Spinal cord (tissue), 10 donors: ENCODE data around the gene SYNE1. TPM values are rescaled to one million over a fixed set of nuclear protein-coding genes. Genes with fewer than 3 reads are reported as not detected.
"Not testable (repeated sequence)": the region's sequence is repeated elsewhere in the genome, so short reads cannot be mapped to it uniquely, and the experiment has no call there.

Experiments
- DNase-seq, 6 donors: peaks; one replicate each; pipeline versions ENCODE4 v3.0.0 to v3.0.0-alpha.2; 2013 to 2015; ENCODE audit warnings: low spot score in 6 of 6, low read depth in 4 of 6
- H3K27ac ChIP-seq: one replicate; pipeline ENCODE4 v1.5.1; 2013; ENCODE audit warnings: low read depth, low read length, control low read depth
- H3K27me3 ChIP-seq: one replicate; pipeline ENCODE4 v1.6.1; 2013; ENCODE audit warnings: low read length; ENCODE audit not compliant: control insufficient read depth, insufficient read depth
- H3K36me3 ChIP-seq: one replicate; pipeline ENCODE4 v1.6.1; 2013; ENCODE audit warnings: low read length; ENCODE audit not compliant: control insufficient read depth, insufficient read depth
- H3K4me1 ChIP-seq: one replicate; pipeline ENCODE4 v1.6.1; 2013; ENCODE audit warnings: low read length; ENCODE audit not compliant: control insufficient read depth, insufficient read depth
- H3K4me3 ChIP-seq: one replicate; pipeline ENCODE4 v1.5.1; 2013; ENCODE audit warnings: low read depth, low read length, control low read depth
- H3K9me3 ChIP-seq: one replicate; pipeline ENCODE4 v1.6.1; 2013; ENCODE audit warnings: low read length; ENCODE audit not compliant: control insufficient read depth, insufficient read depth
- WGBS: methylation state at CpG from one replicate; pipeline ENCODE4 v1.1.5; 2013; ENCODE audit warnings: missing lambda C conversion rate; ENCODE audit not compliant: insufficient coverage; 5-methylcytosine and 5-hydroxymethylcytosine counted together
- polyA plus RNA-seq, 2 donors: library from polyadenylated mRNA; unstranded; fragments of 120-200 nt; gene quantifications; one replicate each; pipeline ENCODE4 v1.2.1, GENCODE V29; 2013; ENCODE audit not compliant: insufficient read length in 2 of 2
- total RNA-seq, 2 donors: library from RNA; depleted of rRNA in 1 of 2; stranded (reverse); fragments of 120-200 nt in 1 of 2; fragments of >200 nt in 1 of 2; gene quantifications; one replicate each; pipeline versions ENCODE4 v1.2.3 to v1.2.4, GENCODE V29; 2013 to 2014
- donor health status: healthy.

SYNE1 gene
- total and polyA plus RNA-seq, 4 donors = 71.5 to 201 (median 105) TPM

- Histone ChIP-seq H3K36me3 (no peaks in the 10 kb centered on the region), H3K27ac (no peak overlapping the region), H3K9me3 (no peaks in the 10 kb centered on the region), H3K4me3 (no peak overlapping the region), H3K4me1 (no peaks in the 10 kb centered on the region), H3K27me3 (no peaks in the 10 kb centered on the region)
- DNase-seq = no peak
- 100% methylated on average over 2 of the region's 5 CpGs for WGBS
Observed at GRCh38 chr6:152509916-152510315, 127.2 kb downstream of the SYNE1 start.

- Histone ChIP-seq H3K4me3 (no peak overlapping the region), H3K4me1 (no peaks in the 10 kb centered on the region), H3K27me3 (no peaks in the 10 kb centered on the region), H3K36me3 (no peaks in the 10 kb centered on the region), H3K27ac (no peak overlapping the region), H3K9me3 (no peaks in the 10 kb centered on the region)
- WGBS = no CpG with 5 or more reads among the region's 2 CpGs
- DNase-seq = no peak
Observed at GRCh38 chr6:152508477-152508876, 128.7 kb downstream of the SYNE1 start.

GRCh38 chr6:152503546-152503945 is 133.6 kb downstream of the SYNE1 start:
- no peak overlapping the region for H3K4me3 ChIP-seq
- H3K27ac ChIP-seq = no peak overlapping the region
- H3K4me1 ChIP-seq = no peaks in the 10 kb centered on the region
- H3K27me3 ChIP-seq = no peaks in the 10 kb centered on the region
- no CpG with 5 or more reads among the region's 3 CpGs for WGBS
- DNase-seq = no peak
- H3K9me3 ChIP-seq = no peaks in the 10 kb centered on the region
- H3K36me3 ChIP-seq = no peaks in the 10 kb centered on the region

- Histone ChIP-seq H3K27me3 (no peaks in the 10 kb centered on the region), H3K9me3 (no peaks in the 10 kb centered on the region), H3K36me3 (no peaks in the 10 kb centered on the region), H3K4me1 (no peaks in the 10 kb centered on the region), H3K27ac (no peak overlapping the region), H3K4me3 (no peak overlapping the region)
- no CpG with 5 or more reads among the region's 6 CpGs for WGBS
- DNase-seq = no peak
Observed at GRCh38 chr6:152502421-152503188, 134.6 kb downstream of the SYNE1 start.

- no CpG with 5 or more reads among the region's 2 CpGs for WGBS
- no peak overlapping the region for H3K27ac ChIP-seq
- no peaks in the 10 kb centered on the region for H3K4me1 ChIP-seq
- no peaks in the 10 kb centered on the region for H3K9me3 ChIP-seq
- DNase-seq = no peak
- no peaks in the 10 kb centered on the region for H3K36me3 ChIP-seq
- no peak overlapping the region for H3K4me3 ChIP-seq
- no peaks in the 10 kb centered on the region for H3K27me3 ChIP-seq
Observed at GRCh38 chr6:152499931-152500330, 137.2 kb downstream of the SYNE1 start.

- Histone ChIP-seq H3K27ac (no peak overlapping the region), H3K27me3 (no peaks in the 10 kb centered on the region), H3K36me3 (no peaks in the 10 kb centered on the region), H3K9me3 (no peaks in the 10 kb centered on the region), H3K4me1 (no peaks in the 10 kb centered on the region), H3K4me3 (no peak overlapping the region)
- no peak for DNase-seq
- 87% methylated on average over 4 of the region's 5 CpGs for WGBS
Observed at GRCh38 chr6:152496731-152497130, 140.4 kb downstream of the SYNE1 start.

GRCh38 chr6:152495456-152495855 is 141.7 kb downstream of the SYNE1 start:
- H3K4me1 ChIP-seq, DNase-seq, H3K27me3 ChIP-seq, H3K9me3 ChIP-seq, H3K27ac ChIP-seq, H3K36me3 ChIP-seq, H3K4me3 ChIP-seq: not testable (repeated sequence)
- WGBS = 100% methylated on average over 4 of the region's 6 CpGs

GRCh38 chr6:152492281-152492680 is 144.9 kb downstream of the SYNE1 start:
- H3K36me3 ChIP-seq, H3K4me3 ChIP-seq, H3K27me3 ChIP-seq, H3K9me3 ChIP-seq, H3K4me1 ChIP-seq, DNase-seq, H3K27ac ChIP-seq: not testable (repeated sequence)
- 100% methylated on average over 2 of the region's 3 CpGs for WGBS

GRCh38 chr6:152491501-152491900 is 145.7 kb downstream of the SYNE1 start:
- not testable (repeated sequence) for H3K4me1 ChIP-seq, H3K27me3 ChIP-seq, H3K9me3 ChIP-seq, H3K36me3 ChIP-seq, DNase-seq, H3K27ac ChIP-seq, H3K4me3 ChIP-seq
- 88% methylated on average over 2 of the region's 2 CpGs for WGBS

- H3K4me3 ChIP-seq, H3K36me3 ChIP-seq, H3K4me1 ChIP-seq, H3K9me3 ChIP-seq, H3K27me3 ChIP-seq, DNase-seq, H3K27ac ChIP-seq: not testable (repeated sequence)
- 83% methylated on average over 2 of the region's 5 CpGs for WGBS
Observed at GRCh38 chr6:152490971-152491378, 146.2 kb downstream of the SYNE1 start.
